A549 treated with DMSO at 1 μM for 4 hours (cell line): ENCODE results near the gene ICOS. TPM values are rescaled to one million over a fixed set of nuclear protein-coding genes. Genes with fewer than 3 reads are reported as not detected.

Source experiments
- total RNA-seq: library from RNA; stranded (reverse); fragments of 200-300 nt; extraction: Qiagen RNA extraction; gene quantifications from 5 replicates; pipeline ENCODE4 v1.2.3, GENCODE V29; 2022; ENCODE audit warnings: low read depth

Gene ICOS, protein sequence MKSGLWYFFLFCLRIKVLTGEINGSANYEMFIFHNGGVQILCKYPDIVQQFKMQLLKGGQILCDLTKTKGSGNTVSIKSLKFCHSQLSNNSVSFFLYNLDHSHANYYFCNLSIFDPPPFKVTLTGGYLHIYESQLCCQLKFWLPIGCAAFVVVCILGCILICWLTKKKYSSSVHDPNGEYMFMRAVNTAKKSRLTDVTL
- total RNA-seq: not detected in 5 replicates

DNA sequence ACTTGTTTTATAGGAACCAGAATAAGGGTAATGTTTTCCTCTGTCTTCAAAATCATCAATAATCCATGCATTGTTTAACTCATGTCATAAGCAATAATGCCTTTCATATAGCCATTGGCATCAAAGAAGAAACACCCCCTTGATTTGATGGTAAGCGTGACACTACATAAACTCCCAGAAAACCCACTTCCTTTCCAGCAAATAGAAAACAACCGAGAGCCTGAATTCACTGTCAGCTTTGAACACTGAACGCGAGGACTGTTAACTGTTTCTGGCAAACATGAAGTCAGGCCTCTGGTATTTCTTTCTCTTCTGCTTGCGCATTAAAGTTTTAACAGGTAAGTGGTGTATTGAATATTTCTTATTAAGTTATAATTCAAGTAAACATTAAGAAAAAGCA, at the start of gene ICOS:
Gene ICOS, plus strand, starts transcription at position 229 of the 400 bp plus-strand sequence. Its CDS starts 52 bp downstream, at position 281.

Other genes starting within 250 kb of the ICOS start
- not detected in 5 replicates for gene CD28, start 230.1 kb upstream of the ICOS start, total RNA-seq
- not detected in 5 replicates for gene CTLA4, start 69.0 kb upstream of the ICOS start, total RNA-seq